NCI-H2107 (cell line): Measurements from ENCODE around the gene HECW1.
"Not testable (repeated sequence)": the region's sequence is repeated elsewhere in the genome, so short reads cannot be mapped to it uniquely, and the experiment has no call there.

ENCODE experiments used
- DNase-seq: peaks from one replicate; lab custom pipeline; 2025; lab: John Stamatoyannopoulos, UW

Gene HECW1

DNA sequence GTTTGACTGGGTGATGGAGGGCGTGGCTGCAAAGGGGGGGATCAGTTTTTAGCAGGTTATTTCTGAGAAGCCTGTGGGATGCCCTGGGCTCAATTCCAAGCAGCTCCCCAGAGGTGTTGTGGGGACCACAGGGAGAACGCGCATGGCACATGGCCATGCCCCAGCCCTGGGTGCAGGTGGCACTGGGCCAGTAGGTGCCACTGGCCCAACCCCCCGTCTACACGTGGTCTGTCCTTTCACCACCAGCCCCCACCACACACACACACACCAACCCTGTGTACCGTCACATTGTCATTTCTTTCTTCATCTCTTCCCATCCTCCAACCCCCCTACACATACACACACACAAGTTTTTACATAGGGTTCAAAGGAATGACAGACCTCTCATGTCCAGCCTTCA, 355.4 kb downstream of the HECW1 start:
- DNase-seq, result no peak

DNA sequence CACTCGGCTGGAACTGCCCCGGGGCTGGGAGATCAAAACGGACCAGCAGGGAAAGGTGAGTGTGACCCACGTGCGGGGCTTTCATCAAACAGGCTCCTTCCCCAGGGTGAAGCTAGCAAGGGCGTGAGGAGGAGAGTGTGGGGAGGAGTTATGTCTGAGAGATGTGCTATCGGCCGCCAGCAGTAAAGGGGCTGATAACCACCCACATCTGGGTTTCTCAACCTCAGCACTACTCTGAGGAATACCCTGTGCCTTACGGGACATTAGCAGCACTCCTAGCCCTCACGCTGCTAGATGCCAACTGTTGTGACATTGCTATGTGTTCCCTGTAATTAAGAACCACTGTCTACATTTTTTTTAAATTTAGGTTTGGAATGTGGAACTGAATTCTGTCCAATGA, 356.6 kb downstream of the HECW1 start:
- DNase-seq, result no peak

DNA sequence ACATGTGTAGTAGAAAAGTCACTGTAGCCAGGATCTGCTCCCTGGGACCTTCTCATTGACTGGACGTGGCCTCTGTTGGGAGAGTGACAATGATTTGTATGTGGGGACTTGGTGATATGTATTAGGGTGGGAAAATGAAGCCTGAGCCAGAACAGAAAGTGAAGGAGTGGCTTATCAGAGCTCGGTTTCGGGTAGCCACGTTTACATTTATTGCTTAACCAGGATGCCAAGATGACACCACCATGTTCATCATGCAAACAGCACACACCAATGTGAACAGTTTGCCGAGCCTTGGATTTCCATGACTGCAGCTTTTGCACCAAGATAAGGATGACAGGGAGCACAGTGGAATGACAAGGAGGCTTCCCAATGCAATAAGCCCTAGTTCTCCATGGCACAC, 357.7 kb downstream of the HECW1 start:
- DNase-seq, result no peak

DNA sequence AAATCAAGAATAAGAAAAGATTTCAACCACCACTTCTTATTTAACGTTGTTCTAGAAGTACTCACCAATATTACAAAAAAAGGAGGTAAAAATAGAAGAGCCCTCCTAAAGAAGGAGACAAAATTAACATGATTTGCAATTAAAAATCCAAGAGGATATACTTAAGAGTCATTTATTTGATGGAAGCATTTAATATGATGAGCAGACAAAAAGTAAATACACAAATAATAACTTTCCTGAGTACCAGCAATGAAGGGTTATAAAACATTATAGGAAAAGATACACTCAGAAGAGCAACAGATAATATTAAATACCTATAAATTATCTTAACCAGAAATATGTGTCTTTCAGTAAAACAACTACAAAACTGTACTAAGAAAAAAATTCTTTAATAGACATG, 363.5 kb downstream of the HECW1 start:
- no peak for DNase-seq

DNA sequence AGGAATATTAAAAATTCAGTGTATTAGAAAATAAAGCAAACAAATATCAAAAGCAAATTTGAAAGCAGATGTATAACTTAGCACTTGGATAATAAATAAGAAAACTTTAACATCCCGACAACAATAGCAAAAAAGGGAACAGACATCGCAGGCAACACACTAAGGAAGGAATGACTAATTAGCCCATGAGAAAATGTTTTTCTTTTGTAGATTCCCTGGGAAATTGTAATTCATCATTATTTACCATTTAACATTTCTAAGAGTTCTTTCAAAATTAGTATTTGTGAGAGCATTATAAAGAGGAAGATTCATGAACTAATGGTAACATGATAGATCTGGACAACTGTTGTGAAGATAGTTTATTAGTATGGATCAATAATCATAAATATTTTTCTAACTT, 364.4 kb downstream of the HECW1 start:
- DNase-seq, result no peak

DNA sequence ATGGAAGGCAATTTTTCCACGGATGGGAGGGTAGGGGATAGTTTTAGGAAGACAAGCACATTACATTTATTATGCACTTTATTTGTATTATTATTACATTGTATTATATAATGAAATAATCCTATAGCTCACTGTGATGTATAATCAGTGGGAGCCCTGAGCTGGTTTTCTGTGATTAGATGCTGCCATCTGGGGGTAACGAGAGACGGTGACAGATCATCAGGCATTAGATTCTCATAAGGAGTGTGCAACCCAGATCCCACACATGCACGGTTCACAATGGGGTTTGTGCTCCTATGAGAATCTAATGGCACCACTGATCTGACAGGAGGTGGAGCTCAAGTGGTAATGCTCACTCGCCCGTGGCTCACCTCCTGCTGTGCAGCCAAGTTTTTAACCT, 366.6 kb downstream of the HECW1 start:
- no peak for DNase-seq

DNA sequence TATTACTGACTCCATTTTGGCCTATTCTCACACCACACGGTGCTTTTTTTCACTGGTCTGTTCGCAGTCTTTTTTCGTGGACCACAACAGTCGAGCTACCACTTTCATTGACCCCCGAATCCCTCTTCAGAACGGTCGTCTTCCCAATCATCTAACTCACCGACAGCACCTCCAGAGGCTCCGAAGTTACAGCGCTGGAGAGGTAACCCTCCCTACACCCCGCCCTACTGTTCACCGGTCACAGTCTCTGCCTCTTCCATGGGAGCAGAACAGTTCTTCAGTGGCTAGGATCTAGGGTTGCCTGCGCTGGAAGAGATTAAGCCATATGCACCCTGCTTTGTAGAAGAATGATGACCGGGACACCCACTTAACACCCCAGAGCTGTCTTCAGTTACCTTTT, 367.1 kb downstream of the HECW1 start:
- no peak for DNase-seq

DNA sequence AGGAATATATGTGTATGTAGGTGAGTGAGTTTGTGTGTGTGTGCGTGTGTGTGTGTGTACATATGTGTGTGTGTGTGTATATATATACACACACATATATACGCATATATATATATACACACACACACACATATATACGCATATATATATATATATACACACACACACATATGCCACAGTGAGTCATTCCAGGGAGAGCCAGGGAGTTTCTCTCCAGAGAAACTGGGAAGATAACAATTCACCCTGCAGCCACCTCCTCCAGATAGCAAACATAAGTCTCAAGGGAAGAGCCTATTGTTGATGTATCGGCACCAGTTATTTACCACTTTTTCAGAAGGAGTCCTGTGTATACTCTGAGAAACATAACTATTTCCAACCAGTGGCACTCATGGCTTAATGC, 368.1 kb downstream of the HECW1 start:
- no peak for DNase-seq

DNA sequence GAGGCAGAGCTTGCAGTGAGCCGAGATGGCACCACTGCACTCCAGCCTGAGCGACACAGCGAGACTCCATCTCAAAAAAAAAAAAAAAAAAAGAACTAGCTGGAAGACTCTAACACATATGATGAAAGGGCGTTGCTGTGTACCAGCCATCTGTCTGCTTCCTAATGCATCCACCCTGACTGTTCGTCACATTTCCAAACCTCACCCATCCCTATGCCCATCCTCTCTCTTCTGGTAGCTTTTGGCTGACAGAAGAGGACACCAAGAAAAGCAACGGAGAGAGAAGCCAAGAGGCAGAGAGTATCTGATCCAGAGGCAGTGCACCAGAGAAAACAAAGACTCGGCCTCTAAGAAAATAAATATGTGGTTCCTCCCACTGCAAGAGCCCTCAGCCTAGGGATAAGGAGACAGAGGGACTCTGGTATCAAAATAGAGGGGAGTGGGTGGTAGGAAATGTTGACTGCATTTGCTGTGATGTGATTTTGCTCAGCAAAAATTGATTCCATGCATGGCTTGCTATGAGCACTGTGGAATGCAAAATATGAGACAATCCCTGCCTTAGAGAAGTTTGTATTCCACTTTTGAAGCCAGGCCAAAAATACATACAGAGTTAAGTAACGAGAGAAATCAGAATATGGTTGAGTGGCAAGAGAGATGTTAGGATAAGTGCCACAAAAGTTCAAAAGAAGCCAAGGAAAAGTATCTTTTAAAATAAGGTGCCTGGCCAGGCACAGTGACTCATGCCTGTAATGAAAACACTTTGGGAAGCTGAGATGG, 369.6 kb downstream of the HECW1 start:
- DNase-seq, result no peak

DNA sequence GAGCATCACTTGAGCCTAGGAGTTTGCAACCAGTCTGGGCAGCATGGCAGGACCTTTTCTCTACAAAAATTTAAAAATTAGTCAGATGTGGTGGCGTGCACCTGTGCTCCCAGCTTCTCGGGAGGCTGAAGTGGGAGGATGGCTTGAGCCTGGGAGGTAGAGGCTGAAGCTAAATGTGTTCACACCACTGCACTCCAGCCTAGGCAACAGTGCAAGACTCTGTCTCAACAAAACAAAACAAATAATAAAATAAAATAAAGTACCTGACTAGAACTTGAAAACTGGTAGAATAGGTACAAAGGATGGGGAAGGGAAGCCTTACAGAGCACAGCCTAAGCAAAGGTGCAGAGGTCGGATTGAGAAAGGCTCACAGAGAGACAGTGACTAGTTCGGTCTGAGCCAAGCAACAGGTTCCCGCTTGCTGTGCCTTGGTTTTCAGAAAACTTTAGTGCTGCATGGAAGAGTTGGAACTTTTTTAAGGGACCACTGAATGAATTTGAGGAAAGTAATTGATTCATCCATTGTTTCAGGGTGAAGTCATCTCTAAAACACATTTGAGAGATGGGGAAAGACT, 370.3 kb downstream of the HECW1 start:
- DNase-seq, result no peak

DNA sequence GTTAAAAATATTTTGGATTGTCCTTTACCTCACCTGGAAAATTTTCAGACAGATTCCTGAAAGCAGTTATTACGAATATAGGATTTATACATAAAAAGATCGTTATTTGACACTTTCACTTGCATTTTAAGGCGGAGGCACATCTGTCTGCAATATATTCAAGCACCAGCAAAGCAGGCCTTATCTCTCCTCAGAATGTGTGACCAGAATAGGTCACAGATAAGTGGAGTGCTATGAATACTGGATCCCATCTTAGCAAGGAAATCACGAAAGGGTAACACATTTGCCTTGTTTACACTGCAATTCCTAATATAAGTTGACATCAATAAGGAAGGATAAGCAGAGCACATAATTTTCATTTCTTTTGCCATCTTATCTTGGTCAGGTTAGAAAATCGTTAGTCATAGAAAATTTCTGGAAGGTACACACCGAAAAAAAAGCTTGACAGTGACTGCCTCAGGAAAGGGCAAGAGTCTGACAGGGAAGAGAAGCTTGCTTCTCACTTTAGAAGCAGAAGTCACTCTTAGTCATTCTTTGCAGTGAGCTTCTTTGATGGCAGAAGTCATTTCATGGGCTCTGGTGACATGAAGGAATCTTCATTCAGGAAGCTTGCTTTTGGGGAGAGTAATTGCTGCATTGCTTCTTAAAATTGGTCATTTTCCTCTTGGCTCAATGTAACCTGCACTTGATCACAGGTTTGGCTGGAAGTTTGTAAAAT, 372.4 kb downstream of the HECW1 start:
- DNase-seq, result no peak

DNA sequence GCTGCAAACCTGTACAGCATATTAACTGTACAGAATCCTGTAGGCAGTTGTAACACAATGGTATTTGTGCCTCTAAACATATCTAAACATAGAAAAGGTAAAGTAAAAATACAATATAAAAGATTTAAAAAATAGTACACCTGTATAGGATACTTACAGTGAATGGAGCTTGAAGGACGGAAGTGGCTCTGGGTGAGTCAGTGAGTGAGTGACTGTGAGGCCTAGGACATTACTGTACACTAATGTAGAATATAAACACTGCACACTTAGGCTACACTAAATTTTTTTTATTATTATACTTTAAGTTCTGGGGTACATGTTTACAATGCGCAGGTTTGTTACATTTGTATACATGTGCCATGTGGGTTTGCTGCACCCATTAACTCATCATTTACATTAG, 373.1 kb downstream of the HECW1 start:
- DNase-seq, result no peak

DNA sequence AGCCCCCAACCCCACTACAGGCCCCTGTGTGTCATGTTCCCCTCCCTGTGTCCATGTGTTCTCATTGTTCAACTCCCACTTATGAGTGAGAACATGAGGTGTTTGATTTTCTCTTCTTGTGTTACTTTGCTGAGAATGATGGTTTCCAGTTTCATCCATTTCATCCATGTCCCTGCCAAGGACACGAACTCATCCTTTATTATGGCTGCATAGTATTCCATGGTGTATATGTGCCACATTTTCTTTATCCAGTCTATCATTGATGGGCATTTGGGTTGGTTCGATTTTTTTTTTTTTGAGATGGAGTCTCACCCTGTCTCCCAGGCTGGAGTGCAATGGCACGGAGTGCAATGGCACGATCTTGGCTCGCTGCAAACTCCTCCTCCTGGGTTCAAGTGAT, 373.6 kb downstream of the HECW1 start:
- DNase-seq, result not testable (repeated sequence)

DNA sequence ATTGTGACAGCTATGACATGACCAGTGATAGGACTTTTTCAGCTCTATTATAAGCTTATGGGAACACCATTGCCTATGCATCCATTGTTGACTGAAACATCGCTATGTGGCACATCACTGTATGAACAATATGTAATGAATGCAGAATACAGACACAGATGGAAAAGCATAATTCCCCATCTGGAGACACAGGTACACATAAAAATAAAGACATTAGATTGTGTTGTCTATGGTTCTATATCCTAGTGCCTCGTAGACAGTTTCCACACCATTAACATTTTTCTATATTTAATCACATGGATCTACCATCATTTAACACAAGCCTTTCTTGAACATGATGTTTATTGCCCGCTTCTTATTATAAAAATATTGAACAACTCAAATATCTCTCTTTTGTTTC, 374.2 kb downstream of the HECW1 start:
- DNase-seq, result no peak

DNA sequence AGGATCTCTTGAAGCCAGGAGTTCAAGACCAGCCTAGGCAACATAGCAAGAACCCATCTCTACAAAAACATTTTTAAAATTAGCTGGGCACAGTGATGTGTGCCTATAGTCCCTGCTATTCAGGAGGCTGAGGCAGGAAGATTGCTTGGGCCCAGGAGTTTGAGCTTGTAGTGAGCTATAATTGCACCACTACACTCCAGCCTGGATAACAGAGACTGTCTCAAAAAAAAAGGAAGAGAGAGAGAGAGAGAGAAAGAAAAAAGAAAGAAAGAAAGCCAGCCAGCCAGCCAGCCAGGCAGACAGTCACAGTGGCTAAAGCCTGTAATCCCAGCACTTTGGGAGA, 375.3 kb downstream of the HECW1 start:
- DNase-seq, result no peak

DNA sequence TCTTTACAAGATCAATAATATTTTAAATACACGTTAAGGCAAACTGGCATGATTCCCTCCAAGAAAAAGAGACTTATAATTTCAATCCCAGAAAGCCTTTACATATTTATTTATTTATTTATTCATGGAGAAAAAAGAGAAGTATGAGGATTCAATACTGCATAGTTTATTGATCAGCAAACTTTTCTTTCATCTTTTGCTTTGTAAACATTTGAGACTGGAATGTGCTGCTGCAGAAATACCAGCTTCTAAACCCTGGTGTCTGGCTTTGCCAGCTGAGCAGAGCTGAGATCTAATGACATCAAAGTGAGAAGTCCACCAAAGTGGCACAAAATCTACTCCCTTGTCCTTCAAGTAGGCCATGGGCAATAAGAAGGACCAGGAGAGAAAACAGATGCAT, 376.8 kb downstream of the HECW1 start:
- DNase-seq, result no peak

DNA sequence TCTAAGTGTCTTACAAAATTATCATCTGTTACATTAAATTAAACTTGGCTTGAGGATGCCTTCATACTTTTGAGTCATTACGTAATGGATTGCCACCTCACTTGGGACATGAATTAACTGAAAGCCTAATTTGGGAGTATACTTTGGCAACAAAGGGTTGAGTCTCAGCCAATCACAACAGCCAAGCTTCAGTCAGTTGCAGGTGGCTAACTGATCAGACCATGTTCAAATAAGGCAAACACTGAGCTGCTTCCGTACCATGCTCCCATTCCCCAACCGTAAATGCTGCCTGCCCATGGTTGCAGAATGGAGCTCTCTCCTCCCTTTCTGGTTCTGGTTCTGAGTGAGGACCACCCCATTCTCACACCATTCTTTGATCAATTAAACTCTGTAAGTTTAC, 377.6 kb downstream of the HECW1 start:
- no peak for DNase-seq

DNA sequence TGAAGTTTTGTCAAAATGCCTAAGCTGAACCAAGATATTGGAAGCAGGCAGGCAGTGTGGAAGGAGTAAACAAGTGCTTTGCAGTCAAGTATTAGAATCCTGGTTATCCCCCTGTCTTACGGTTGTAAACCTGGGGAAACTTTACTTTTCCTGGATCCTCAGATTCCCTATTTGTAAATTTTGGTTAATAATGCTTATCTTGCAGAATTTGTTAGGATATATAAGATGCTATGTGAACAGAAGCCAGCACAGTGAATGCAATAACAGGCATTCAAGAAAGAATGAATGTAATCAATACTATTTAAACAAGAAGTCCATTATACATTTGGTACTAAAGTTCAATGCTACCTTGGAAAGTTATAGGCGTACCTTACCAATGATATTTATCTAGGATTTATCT, 378.7 kb downstream of the HECW1 start:
- no peak for DNase-seq

DNA sequence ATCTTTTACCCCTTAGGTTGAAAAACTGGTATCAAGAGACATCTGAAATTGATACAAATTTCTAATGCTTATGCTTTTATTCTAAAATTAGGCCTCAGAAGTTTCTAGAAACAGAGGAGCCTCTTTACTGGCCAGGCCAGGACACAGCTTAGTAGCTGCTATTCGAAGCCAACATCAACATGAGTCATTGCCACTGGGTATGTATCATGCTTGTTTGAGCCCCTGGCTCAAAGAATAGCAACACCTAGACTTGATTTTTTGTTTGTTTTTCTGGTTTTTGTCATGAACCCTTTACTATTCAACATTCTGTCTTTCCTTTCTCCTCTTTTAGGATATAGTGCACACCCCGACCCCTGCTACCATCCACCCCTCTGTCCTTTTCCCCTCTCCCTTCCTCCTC, 379.5 kb downstream of the HECW1 start:
- no peak for DNase-seq

DNA sequence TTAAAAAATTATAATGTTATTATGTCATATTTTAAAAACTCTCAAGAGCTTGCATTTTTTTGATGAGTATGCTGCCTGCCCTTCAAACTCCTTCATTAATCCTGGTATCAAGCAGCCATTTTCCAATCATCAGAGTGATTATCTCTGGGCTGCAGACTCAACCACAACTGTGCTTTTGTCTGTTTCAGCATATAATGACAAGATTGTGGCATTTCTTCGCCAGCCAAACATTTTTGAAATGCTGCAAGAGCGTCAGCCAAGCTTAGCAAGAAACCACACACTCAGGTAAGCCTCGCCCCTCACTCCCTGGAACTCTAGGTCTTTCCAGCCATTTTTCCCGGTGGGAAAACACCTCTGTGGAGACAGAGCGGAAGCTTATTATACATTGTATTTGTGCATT, 380.4 kb downstream of the HECW1 start:
- no peak for DNase-seq

DNA sequence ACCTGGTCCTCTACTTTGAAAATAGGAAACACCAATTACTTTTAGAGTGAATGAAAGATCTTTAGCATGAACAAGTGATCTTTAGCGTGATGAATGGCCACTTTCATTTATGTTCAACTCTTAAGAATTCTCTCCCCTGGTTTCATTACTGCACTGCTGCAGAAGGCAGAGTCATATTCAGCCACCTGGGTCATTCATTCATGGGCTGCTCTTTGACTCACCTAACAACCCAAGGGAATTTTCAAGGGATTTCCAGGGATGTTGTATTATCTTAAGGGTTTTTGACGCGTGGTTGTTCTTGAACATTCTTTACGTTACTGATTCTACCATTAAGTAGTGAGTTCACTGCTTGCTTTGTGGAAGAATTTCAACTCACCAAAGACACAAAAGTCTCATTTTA, 383.1 kb downstream of the HECW1 start:
- no peak for DNase-seq

DNA sequence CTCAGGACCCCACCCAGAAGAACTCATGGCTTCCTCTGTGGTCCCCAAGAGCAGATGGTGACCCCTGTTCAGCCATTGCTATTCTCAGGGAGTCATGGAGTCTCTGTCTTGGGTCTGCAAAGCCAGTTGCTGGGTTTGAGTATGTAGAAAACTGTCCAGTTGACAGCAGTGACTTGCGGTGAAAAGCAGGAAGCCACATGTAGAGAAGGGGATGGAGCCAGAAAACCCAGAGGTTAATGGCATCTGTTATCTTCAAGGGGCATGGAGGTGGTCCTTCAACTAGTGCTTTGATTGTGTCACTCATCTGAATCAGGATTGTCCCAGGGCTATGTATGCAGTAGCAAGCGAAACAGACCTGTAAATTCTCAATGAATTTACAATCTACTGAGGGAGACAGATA, 384.1 kb downstream of the HECW1 start:
- DNase-seq, result no peak

DNA sequence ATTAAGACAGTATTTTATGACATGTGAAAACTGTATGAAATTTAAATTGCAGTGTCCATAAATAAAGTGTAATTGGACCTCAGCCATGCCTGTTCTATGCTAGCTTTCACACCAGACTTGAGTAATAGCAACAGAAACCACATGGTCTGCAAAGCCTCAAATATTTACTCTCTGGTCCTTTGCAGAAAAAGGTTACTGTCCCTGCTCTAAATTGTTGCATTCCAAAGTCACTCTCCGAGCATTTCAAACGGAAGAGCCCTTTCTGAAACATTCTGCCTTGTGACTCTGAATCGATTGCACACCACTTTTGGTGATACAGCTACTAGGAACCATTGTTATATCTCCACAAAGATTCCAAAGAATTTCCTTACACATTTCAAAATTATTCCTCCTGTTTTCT, 389.4 kb downstream of the HECW1 start:
- no peak for DNase-seq

DNA sequence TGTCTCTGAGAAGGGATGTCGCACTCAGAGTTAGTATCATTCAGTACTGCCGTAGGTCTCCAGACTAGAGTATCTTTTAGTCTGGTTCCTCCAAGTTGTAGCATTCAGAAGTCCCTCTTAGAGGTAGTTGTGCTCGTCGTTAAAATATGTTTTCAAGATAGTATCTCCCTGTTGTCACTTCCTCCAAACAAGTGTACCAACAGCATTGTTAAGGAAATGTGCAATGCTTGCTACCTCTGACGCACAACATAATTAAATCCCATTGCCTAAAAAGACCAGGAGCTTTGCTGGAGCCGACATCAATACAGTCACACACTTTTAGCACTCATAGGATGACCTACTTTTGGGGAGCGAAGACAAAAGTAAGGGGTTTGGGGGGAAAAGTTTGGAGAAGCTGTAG, 390.5 kb downstream of the HECW1 start:
- no peak for DNase-seq
